CD4-positive, alpha-beta memory T cell (primary cell): ENCODE data around the gene DNAJC18. TPM values are rescaled to one million over a fixed set of nuclear protein-coding genes. Genes with fewer than 3 reads are reported as not detected.

Experiments used
- CTCF ChIA-PET: fragments of 350-600 bp; sonication (Branson Sonifier 250); formaldehyde crosslinking; loops from one replicate; lab custom pipeline; 2021; ENCODE audit warnings: inconsistent platforms; ENCODE audit not compliant: partially characterized antibody; lab: Charles Lee
- POLR2A ChIA-PET: fragments of 350-600 bp; sonication (Branson Sonifier 250); formaldehyde crosslinking; loops from one replicate; lab custom pipeline; 2021; ENCODE audit not compliant: partially characterized antibody; lab: Charles Lee
- DNase-seq, 5 donors: peaks; one replicate each; pipeline versions ENCODE4 v3.0.0 to v3.0.0-alpha.2; 2020 to 2022; ENCODE audit warnings: mixed read lengths in 1 of 5
- H3K27ac ChIP-seq: one replicate; pipeline ENCODE4 v1.7.0; 2013; ENCODE audit warnings: low read depth, low read length
- H3K27me3 ChIP-seq: 2 replicates; pipeline ENCODE4 v1.7.0; 2013; ENCODE audit warnings: mild to moderate bottlenecking, low read length, moderate library complexity; ENCODE audit not compliant: insufficient read depth
- H3K36me3 ChIP-seq: 2 replicates; pipeline ENCODE4 v1.7.0; 2013; ENCODE audit warnings: mild to moderate bottlenecking, low read length, moderate library complexity; ENCODE audit not compliant: insufficient read depth
- H3K4me1 ChIP-seq: 2 replicates; pipeline ENCODE4 v1.7.0; 2013; ENCODE audit warnings: mild to moderate bottlenecking, low read length, moderate library complexity; ENCODE audit not compliant: insufficient read depth
- H3K4me3 ChIP-seq, 2 donors: one replicate each; pipeline ENCODE4 v1.7.0; 2013; ENCODE audit warnings: low read length in 2 of 2, mild to moderate bottlenecking in 1 of 2
- H3K9me3 ChIP-seq, 2 donors: one replicate each; pipeline ENCODE4 v1.7.0; 2013; ENCODE audit warnings: low read length in 2 of 2, control low read depth in 1 of 2; ENCODE audit not compliant: control insufficient read depth in 1 of 2
- H3K27ac Mint-ChIP-seq, 7 donors: one replicate each; pipeline ENCODE4 v1.8.0; 2020 to 2021; ENCODE audit warnings: mixed read lengths in 7 of 7, mild to moderate bottlenecking in 6 of 7, inconsistent platforms in 3 of 7, moderate library complexity in 3 of 7
- H3K27me3 Mint-ChIP-seq, 2 donors: one replicate each; pipeline ENCODE4 v1.8.0; 2020 to 2021; ENCODE audit warnings: mixed read lengths in 2 of 2
- H3K36me3 Mint-ChIP-seq, 2 donors: one replicate each; pipeline ENCODE4 v1.8.0; 2020 to 2021; ENCODE audit warnings: mixed read lengths in 2 of 2, inconsistent platforms in 1 of 2, mild to moderate bottlenecking in 1 of 2
- H3K4me1 Mint-ChIP-seq, 4 donors: one replicate each; pipeline ENCODE4 v1.8.0; 2020 to 2021; ENCODE audit warnings: mixed read lengths in 4 of 4, mild to moderate bottlenecking in 1 of 4
- H3K4me3 Mint-ChIP-seq, 8 donors: one replicate each; pipeline ENCODE4 v1.8.0; 2020 to 2021; ENCODE audit warnings: mixed read lengths in 8 of 8, mild to moderate bottlenecking in 7 of 8, moderate library complexity in 6 of 8, inconsistent platforms in 3 of 8
- H3K9me3 Mint-ChIP-seq, 8 donors: one replicate each; pipeline ENCODE4 v1.8.0; 2020 to 2021; ENCODE audit warnings: mixed read lengths in 8 of 8, mild to moderate bottlenecking in 5 of 8, inconsistent platforms in 3 of 8, moderate library complexity in 1 of 8
- intact Hi-C: fragments of 100-400 bp; cut with micrococcal nuclease; formaldehyde crosslinking; loops from one replicate; pipeline ENCODE4 v1.15.1; 2023
- polyA plus RNA-seq, 2 donors: library from polyadenylated mRNA; unstranded; fragments of 300-500 nt; fragmentation: Illumina TruSeq; gene quantifications; one replicate each; pipeline ENCODE4 v1.2.3, GENCODE V29; 2021
- total RNA-seq, 2 experiments: library from RNA; stranded (reverse); gene quantifications; one replicate each; pipeline ENCODE4 v1.2.3, GENCODE V29; 2021

Gene DNAJC18
- total and polyA plus RNA-seq, 4 experiments from 2014 or later: 1.8 to 7.3 (median 6.4) TPM

DNA sequence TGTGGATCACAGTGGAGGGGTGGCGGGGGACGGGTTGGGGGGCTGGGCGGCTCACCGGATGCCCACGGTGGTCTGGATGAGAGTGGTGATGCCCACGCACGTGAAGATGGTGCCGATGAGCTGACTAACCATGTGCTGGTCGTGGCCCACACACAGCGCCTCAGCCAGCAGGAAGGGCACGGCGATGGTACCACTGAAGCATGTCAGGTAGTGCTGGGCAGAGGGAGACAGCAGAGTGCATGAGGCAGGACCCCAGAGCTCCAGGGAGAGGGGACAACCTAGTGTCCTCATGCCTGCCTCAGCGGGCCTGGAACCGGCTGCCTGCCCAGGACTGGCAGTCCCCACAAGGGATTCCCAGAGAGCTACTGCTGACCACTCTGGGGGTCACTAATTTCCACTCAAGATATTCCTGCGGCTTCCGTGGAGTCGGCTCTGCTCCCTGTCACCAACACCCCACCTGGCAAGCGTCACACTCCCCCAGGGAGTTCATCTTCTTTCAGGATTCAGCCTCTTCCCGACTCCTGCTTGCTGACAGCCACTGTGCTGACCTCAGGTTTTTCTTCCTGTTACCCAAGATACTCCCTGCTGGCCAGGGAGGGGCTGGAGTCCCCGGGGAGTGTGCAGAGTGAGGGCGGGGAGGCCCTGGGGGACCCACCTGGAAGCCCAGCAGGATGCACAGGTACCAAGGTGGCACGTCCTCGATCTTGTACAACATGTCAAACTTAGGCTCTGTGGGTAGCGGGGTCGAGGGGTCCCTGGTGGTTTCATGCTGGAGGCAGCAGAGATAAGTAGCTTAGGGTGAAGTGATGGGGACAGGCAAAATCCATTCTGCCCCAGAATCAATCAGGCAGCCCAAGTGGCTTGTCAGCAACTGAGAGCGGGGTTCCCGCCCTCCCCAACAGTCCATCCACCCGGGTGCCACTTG is 57.2 kb downstream of the DNAJC18 start:
- H3K4me1 ChIP-seq: peaks cover 20% of the 10 kb centered on the region
- H3K4me1 Mint-ChIP-seq: peaks cover 19 to 28% (median 22%) of the 10 kb centered on the region in 4 donors
- no peaks in the 10 kb centered on the region for H3K9me3 Mint-ChIP-seq
- no peaks in the 10 kb centered on the region for H3K9me3 ChIP-seq
- POLR2A ChIA-PET: no interaction called here
- no peaks in the 10 kb centered on the region for H3K36me3 ChIP-seq
- no peak overlapping the region for H3K4me3 ChIP-seq
- no peak overlapping the region for H3K27ac Mint-ChIP-seq
- no peak overlapping the region for H3K27ac ChIP-seq
- no peak for DNase-seq
- CTCF ChIA-PET: interaction anchor here (1.8 kb wide), 1 partner anchor 13 kb away, joined by 4 read pairs; no protein-coding TSS in a partner anchor
- no peaks in the 10 kb centered on the region for H3K27me3 ChIP-seq
- intact Hi-C loops: no loop called here
- no peak overlapping the region for H3K4me3 Mint-ChIP-seq
- peaks cover 0 to 2% of the 10 kb centered on the region in 2 donors for H3K36me3 Mint-ChIP-seq
- H3K27me3 Mint-ChIP-seq: no peaks in the 10 kb centered on the region

DNA sequence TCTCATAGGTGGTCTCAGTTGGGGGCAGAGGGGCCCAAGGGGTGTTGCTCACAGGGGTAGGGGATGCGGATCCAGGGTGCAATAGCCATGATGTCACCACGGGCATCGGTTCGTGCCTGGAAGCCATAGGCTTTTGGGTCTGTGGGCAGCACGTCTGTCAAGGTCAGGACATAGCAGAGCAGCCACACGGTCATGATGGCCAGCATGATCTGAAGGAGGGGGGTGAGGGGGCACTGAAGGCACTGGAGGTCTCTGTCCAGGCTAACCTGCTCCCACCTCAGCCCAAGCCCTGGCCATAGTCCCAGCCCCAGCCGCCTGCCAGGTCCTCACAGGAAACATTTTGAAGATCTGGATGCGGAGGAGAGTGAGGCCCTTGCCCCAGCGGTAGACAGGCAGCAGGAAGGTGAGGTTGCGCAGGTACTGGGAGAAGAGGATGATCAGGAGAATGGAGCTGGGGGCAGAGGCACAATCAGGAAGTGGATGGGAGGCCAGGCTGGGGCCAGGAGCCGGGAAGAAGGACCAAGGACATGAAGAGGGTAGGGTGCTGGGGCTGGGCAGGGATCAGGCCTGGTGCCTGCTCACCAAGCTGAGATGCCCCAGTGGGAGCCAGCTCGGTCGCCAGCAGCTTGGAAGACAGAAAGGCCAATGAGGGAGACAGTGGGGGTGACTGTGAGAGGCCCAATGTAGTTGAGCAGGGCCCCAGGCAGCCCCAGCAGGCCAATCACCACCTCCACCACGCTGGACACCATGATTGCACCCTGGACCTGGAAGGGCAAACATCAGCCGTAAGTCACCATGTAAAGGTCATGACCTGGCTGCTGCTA is 59.5 kb downstream of the DNAJC18 start:
- H3K9me3 Mint-ChIP-seq: no peaks in the 10 kb centered on the region
- H3K4me3 Mint-ChIP-seq: no peak overlapping the region
- Histone ChIP-seq H3K36me3 (no peaks in the 10 kb centered on the region), H3K4me3 (no peak overlapping the region), H3K9me3 (no peaks in the 10 kb centered on the region), H3K27ac (no peak overlapping the region), H3K4me1 (peaks cover 9% of the 10 kb centered on the region), H3K27me3 (no peaks in the 10 kb centered on the region)
- H3K36me3 Mint-ChIP-seq: peaks cover 3 to 4% of the 10 kb centered on the region in 2 donors
- DNase-seq: no peak
- H3K27ac Mint-ChIP-seq: peak overlapping the region in 2 of 7 donors; percentile 34 to 63
- intact Hi-C loops: no loop called here
- ChIA-PET POLR2A (no interaction called here), CTCF (no interaction called here)
- peaks cover 5 to 11% (median 7%) of the 10 kb centered on the region in 4 donors for H3K4me1 Mint-ChIP-seq
- no peaks in the 10 kb centered on the region for H3K27me3 Mint-ChIP-seq

GRCh38 chr5:139378941-139379361 is 60.4 kb downstream of the DNAJC18 start:
- POLR2A ChIA-PET: no interaction called here
- peaks cover 0 to 4% (median under 1%) of the 10 kb centered on the region in 4 donors for H3K4me1 Mint-ChIP-seq
- intact Hi-C loops: no loop called here
- peaks cover 2 to 6% of the 10 kb centered on the region in 2 donors for H3K36me3 Mint-ChIP-seq
- Histone ChIP-seq H3K27me3 (no peaks in the 10 kb centered on the region), H3K4me1 (no peaks in the 10 kb centered on the region), H3K4me3 (no peak overlapping the region), H3K9me3 (no peaks in the 10 kb centered on the region), H3K27ac (no peak overlapping the region), H3K36me3 (no peaks in the 10 kb centered on the region)
- CTCF ChIA-PET: no interaction called here
- no peaks in the 10 kb centered on the region for H3K27me3 Mint-ChIP-seq
- H3K9me3 Mint-ChIP-seq: no peaks in the 10 kb centered on the region
- DNase-seq: no peak
- no peak overlapping the region for H3K4me3 Mint-ChIP-seq
- peak overlapping the region in 2 of 7 donors; percentile 52 to 69 for H3K27ac Mint-ChIP-seq

DNA sequence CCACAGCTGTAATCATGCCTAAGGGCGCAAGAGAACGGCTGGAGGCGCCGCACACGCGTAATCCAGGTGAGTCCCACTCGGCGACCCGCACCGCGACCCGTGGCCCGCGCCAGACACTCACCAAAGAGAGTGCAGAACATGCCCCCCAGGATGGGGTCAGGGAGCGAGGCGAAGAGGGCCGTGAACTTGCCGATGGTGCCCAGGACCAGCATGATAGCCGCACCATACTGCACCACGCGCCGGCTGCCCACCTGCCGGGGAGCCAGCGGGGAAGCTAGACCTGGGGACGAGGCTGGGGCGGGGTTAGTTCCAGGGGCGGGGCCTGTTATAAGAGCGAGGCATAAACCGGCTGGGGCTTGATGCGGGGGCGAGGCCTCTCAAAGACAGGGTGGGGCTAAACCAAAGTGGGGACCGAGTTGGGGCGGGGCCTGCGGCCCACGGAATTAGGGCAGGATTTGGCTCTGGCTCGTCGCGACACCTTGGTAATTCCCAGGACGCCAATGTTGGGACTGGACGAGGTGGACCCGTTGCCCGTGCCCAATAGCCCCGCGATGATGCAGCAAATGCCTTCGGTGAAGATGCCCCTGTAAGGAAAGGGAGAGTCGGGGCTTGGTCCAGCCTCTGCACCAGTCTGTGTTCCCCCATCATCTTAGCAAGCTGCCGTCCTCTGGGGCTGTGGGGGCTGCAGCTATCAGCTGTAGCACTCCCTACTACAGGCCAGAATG is 61.1 kb downstream of the DNAJC18 start:
- H3K27me3 Mint-ChIP-seq: no peaks in the 10 kb centered on the region
- intact Hi-C loops: no loop called here
- H3K36me3 Mint-ChIP-seq: peaks cover 5 to 12% of the 10 kb centered on the region in 2 donors
- H3K27me3 ChIP-seq: no peaks in the 10 kb centered on the region
- no peak overlapping the region for H3K27ac ChIP-seq
- no peaks in the 10 kb centered on the region for H3K4me1 ChIP-seq
- CTCF ChIA-PET: no interaction called here
- H3K9me3 Mint-ChIP-seq: no peaks in the 10 kb centered on the region
- no peak overlapping the region for H3K4me3 ChIP-seq
- DNase-seq: no peak
- H3K4me3 Mint-ChIP-seq: no peak overlapping the region
- no peak overlapping the region for H3K27ac Mint-ChIP-seq
- no peaks in the 10 kb centered on the region for H3K9me3 ChIP-seq
- H3K4me1 Mint-ChIP-seq: peaks cover 0 to 6% (median under 1%) of the 10 kb centered on the region in 4 donors
- POLR2A ChIA-PET: no interaction called here
- H3K36me3 ChIP-seq: no peaks in the 10 kb centered on the region

DNA sequence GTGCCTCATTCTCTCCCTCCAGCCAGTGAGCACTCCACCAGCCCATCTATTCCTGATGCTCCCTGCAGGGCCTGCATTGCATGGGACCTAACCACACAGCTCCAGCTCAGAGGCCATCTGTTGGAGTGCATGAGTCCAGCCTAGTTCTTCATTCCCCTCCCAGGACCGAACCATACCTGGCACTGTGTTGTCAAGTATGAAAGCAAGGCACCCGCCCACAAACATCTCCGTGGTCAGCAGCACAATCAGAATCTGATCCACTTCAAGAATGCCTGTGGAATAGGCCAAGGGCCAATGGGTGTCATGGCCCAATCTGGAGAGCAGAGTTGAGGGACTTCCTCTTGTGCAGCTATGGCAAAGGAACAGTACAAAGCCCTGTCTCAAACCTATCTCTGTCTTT is 62.1 kb downstream of the DNAJC18 start:
- Mint-ChIP-seq H3K9me3 (no peaks in the 10 kb centered on the region), H3K36me3 (peaks cover 10 to 13% of the 10 kb centered on the region in 2 donors), H3K4me3 (no peak overlapping the region), H3K4me1 (peaks cover 0 to 6% (median under 1%) of the 10 kb centered on the region in 4 donors), H3K27me3 (no peaks in the 10 kb centered on the region), H3K27ac (peak overlapping the region in 1 of 7 donors; percentile 50)
- DNase-seq: no peak
- Histone ChIP-seq H3K36me3 (peaks cover under 1% of the 10 kb centered on the region), H3K4me1 (no peaks in the 10 kb centered on the region), H3K9me3 (no peaks in the 10 kb centered on the region), H3K27ac (no peak overlapping the region), H3K4me3 (no peak overlapping the region), H3K27me3 (no peaks in the 10 kb centered on the region)
- POLR2A ChIA-PET: interaction anchor here (1.7 kb wide), 1 partner anchor 13 kb away, joined by 4 read pairs; no protein-coding TSS in a partner anchor
- CTCF ChIA-PET: no interaction called here
- intact Hi-C loops: no loop called here

DNA sequence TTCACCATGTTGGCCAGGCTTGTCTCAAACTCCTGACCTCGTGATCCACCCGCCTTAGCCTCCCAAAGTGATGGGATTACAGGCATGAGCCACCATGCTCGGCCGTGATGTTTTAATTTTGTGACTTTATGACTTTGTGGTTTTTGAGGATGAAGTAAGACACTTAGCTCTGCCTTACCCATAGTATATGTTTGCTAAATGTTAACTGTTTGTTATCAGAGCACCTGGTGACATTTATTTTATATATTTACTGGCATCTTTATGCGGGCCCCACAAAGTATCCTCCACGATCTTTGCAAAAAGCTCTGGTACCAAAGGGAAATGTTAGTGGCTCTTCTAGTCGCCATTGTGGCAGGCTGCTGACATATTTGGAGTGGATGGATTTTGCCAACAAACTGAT is 63.0 kb downstream of the DNAJC18 start:
- Histone ChIP-seq H3K27ac (no peak overlapping the region), H3K4me3 (no peak overlapping the region), H3K36me3 (peaks cover 9% of the 10 kb centered on the region), H3K9me3 (no peaks in the 10 kb centered on the region), H3K27me3 (no peaks in the 10 kb centered on the region), H3K4me1 (no peaks in the 10 kb centered on the region)
- DNase-seq: no peak
- Mint-ChIP-seq H3K27me3 (no peaks in the 10 kb centered on the region), H3K36me3 (peaks cover 18 to 19% of the 10 kb centered on the region in 2 donors), H3K4me3 (no peak overlapping the region), H3K9me3 (no peaks in the 10 kb centered on the region), H3K27ac (no peak overlapping the region), H3K4me1 (peaks cover 0 to 6% (median under 1%) of the 10 kb centered on the region in 4 donors)
- intact Hi-C loops: no loop called here
- ChIA-PET POLR2A (interaction anchor here (1.7 kb wide), 1 partner anchor 14 kb away, joined by 4 read pairs; no protein-coding TSS in a partner anchor), CTCF (no interaction called here)
